Measurements from ENCODE around the gene AFAP1. TPM values are rescaled to one million over a fixed set of nuclear protein-coding genes. Genes with fewer than 3 reads are reported as not detected.

Gene AFAP1
- total and polyA plus RNA-seq, 12 donors = 2.9 to 8.9 (median 5.8) TPM

- Histone ChIP-seq H3K4me1 (peaks cover 0 to 8% (median 0%) of the 10 kb centered on the region in 9 donors), H3K27me3 (no peaks in the 10 kb centered on the region), H3K36me3 (no peaks in the 10 kb centered on the region), H3K4me3 (no peak overlapping the region), H3K27ac (no peak overlapping the region), H3K9me3 (no peaks in the 10 kb centered on the region)
- no peak for DNase-seq
- 94 to 96% methylated on average over 20 of the region's 20 CpGs for WGBS, 2 donors
- intact Hi-C loops (cut with DNase I) = no loop called here
- TF ChIP-seq CTCF (IDR thresholded peaks at IDR 0.05) = no peak
- no peak for ATAC-seq
These were observed 193.2 kb downstream of the AFAP1 start for GRCh38 chr4:7746351-7747061.

GRCh38 chr4:7745301-7745885 is 194.3 kb downstream of the AFAP1 start:
- Histone ChIP-seq H3K4me3 (no peak overlapping the region), H3K27ac (no peak overlapping the region), H3K9me3 (no peaks in the 10 kb centered on the region), H3K4me1 (peaks cover 0 to 5% (median 0%) of the 10 kb centered on the region in 9 donors), H3K36me3 (no peaks in the 10 kb centered on the region), H3K27me3 (no peaks in the 10 kb centered on the region)
- ATAC-seq = no peak
- WGBS, 2 donors = 90 to 93% methylated on average over 15 of the region's 15 CpGs
- no peak for DNase-seq
- intact Hi-C loops (cut with DNase I) = no loop called here
- TF ChIP-seq CTCF (IDR thresholded peaks at IDR 0.05) = no peak

- DNase-seq (no peak), ATAC-seq (peak in 7 of 8 donors; percentile 37 to 73 (median 53))
- WGBS, 2 donors = 91 to 92% methylated on average over 16 of the region's 16 CpGs
- intact Hi-C loops (cut with DNase I) = no loop called here
- no peak for TF ChIP-seq CTCF (IDR thresholded peaks at IDR 0.05)
- Histone ChIP-seq H3K27ac (peak overlapping the region in 1 of 10 donors; percentile 47), H3K9me3 (no peaks in the 10 kb centered on the region), H3K4me1 (peaks cover 0 to 5% (median 0%) of the 10 kb centered on the region in 9 donors), H3K36me3 (no peaks in the 10 kb centered on the region), H3K27me3 (no peaks in the 10 kb centered on the region), H3K4me3 (no peak overlapping the region)
These were observed 195.4 kb downstream of the AFAP1 start for GRCh38 chr4:7744142-7744804.

- 83 to 88% methylated on average over 8 of the region's 8 CpGs for WGBS, 2 donors
- ATAC-seq (no peak), DNase-seq (no peak)
- peaks cover 0 to 5% (median 0%) of the 10 kb centered on the region in 9 donors for H3K4me1 ChIP-seq
- intact Hi-C loops (cut with DNase I) = no loop called here
- no peaks in the 10 kb centered on the region for H3K36me3 ChIP-seq
- H3K27me3 ChIP-seq = no peaks in the 10 kb centered on the region
- H3K9me3 ChIP-seq = peaks cover 0 to 3% (median 0%) of the 10 kb centered on the region in 11 donors
- H3K27ac ChIP-seq = no peak overlapping the region
- no peak overlapping the region for H3K4me3 ChIP-seq
- TF ChIP-seq CTCF (IDR thresholded peaks at IDR 0.05) = no peak
These were observed 196.8 kb downstream of the AFAP1 start for GRCh38 chr4:7742807-7743280.
